ENCODE data around the gene TENM3.

- TF ChIP-seq EZH2phosphoT487 (IDR thresholded peaks at IDR 0.05; ENCODE audit: borderline replicate concordance, low read length), result no peak
- TF ChIP-seq EZH2 (IDR thresholded peaks at IDR 0.05; ENCODE audit: low read length, unreplicated experiment), result no peak
- TF ChIP-seq CTCF (conservative IDR thresholded peaks at IDR 0.05; ENCODE audit: low read depth, low read length), result no peak
Measured at GRCh38 chr4:182320580-182320979, 77.4 kb downstream of the TENM3 start.
